Neural progenitor cell (in vitro differentiated cells): ENCODE results near the gene SLC17A1.

Experiments used
- EZH2 ChIP-seq: fragments of 200-600 bp; sonication (generic); IDR thresholded peaks from 2 replicates; pipeline ENCODE4 v1.6.1; 2017; ENCODE audit warnings: antibody characterized with exemption, mild to moderate bottlenecking, moderate library complexity
- TF ChIP-seq, protein P1 (sequence below): fragments of 200-600 bp; sonication (generic); IDR thresholded peaks from 2 replicates; pipeline ENCODE4 v1.5.1; 2017; ENCODE audit warnings: antibody characterized with exemption, mild to moderate bottlenecking

DNA sequence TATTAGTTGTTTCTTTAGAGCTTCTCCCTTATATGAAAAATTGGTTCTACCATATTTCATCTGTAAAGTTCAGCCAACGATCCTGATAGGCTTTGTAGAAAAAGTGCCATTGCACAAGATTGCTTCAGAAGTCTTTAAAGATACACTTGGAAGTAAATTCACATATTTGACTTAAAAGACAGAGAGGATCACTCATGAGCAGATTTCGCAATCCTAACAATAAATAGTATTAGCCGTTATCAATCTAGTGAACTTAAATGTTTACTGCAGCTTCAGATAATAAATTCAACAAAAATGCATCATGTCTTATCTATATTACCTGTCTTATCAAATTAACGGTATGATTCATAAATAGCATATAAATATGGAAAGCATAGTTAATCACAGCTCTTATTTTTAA, 86.0 kb downstream of the SLC17A1 start:
- TF ChIP-seq, protein P1, sequence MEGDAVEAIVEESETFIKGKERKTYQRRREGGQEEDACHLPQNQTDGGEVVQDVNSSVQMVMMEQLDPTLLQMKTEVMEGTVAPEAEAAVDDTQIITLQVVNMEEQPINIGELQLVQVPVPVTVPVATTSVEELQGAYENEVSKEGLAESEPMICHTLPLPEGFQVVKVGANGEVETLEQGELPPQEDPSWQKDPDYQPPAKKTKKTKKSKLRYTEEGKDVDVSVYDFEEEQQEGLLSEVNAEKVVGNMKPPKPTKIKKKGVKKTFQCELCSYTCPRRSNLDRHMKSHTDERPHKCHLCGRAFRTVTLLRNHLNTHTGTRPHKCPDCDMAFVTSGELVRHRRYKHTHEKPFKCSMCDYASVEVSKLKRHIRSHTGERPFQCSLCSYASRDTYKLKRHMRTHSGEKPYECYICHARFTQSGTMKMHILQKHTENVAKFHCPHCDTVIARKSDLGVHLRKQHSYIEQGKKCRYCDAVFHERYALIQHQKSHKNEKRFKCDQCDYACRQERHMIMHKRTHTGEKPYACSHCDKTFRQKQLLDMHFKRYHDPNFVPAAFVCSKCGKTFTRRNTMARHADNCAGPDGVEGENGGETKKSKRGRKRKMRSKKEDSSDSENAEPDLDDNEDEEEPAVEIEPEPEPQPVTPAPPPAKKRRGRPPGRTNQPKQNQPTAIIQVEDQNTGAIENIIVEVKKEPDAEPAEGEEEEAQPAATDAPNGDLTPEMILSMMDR: no peak
- no peak for TF ChIP-seq EZH2
